Measurements from ENCODE around the gene ALDH1A1. TPM values are rescaled to one million over a fixed set of nuclear protein-coding genes. Genes with fewer than 3 reads are reported as not detected.

ALDH1A1 gene
- total and polyA plus RNA-seq, 2 of the 8 experiments (the other 6 are each of a cell fraction or from before 2014, with no cell fraction given), result 0.50 to 0.82 TPM

DNA sequence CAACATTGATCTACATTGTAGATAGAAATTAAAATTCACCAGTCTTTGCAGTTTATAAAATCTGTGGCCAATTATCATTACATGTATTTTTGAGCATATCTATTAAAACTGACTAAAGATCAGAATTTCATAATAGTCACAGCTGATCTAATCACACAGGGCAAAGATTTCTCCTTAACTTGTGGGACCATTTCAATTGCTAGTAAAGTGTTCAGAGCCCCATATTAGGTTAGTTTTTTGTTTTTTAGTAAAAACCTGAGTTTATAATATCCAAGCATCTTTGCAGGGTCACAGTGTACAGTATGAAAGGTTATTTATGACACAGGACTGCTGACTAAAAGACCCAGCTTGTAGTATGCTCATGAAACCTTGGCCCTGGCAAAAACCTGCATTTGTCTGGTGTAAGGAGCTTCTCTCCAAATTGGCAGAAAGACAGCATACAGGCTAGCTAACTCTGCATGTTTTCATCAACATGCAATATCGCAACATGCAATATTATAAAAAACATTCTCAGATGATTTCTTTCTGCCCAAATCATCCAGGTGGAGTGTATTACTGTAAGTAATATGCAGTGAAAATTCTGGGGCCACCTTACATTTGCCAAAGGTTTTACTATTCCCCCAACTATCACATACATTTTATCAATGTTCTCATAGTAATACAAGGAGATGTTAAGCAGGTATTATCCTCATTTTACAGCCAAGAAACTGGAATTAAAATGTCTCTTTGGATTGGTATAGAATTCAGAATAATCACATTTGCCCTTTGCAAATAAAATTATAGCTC is 37.7 kb upstream of the ALDH1A1 start (continued):
- TF ChIP-seq, protein P1, sequence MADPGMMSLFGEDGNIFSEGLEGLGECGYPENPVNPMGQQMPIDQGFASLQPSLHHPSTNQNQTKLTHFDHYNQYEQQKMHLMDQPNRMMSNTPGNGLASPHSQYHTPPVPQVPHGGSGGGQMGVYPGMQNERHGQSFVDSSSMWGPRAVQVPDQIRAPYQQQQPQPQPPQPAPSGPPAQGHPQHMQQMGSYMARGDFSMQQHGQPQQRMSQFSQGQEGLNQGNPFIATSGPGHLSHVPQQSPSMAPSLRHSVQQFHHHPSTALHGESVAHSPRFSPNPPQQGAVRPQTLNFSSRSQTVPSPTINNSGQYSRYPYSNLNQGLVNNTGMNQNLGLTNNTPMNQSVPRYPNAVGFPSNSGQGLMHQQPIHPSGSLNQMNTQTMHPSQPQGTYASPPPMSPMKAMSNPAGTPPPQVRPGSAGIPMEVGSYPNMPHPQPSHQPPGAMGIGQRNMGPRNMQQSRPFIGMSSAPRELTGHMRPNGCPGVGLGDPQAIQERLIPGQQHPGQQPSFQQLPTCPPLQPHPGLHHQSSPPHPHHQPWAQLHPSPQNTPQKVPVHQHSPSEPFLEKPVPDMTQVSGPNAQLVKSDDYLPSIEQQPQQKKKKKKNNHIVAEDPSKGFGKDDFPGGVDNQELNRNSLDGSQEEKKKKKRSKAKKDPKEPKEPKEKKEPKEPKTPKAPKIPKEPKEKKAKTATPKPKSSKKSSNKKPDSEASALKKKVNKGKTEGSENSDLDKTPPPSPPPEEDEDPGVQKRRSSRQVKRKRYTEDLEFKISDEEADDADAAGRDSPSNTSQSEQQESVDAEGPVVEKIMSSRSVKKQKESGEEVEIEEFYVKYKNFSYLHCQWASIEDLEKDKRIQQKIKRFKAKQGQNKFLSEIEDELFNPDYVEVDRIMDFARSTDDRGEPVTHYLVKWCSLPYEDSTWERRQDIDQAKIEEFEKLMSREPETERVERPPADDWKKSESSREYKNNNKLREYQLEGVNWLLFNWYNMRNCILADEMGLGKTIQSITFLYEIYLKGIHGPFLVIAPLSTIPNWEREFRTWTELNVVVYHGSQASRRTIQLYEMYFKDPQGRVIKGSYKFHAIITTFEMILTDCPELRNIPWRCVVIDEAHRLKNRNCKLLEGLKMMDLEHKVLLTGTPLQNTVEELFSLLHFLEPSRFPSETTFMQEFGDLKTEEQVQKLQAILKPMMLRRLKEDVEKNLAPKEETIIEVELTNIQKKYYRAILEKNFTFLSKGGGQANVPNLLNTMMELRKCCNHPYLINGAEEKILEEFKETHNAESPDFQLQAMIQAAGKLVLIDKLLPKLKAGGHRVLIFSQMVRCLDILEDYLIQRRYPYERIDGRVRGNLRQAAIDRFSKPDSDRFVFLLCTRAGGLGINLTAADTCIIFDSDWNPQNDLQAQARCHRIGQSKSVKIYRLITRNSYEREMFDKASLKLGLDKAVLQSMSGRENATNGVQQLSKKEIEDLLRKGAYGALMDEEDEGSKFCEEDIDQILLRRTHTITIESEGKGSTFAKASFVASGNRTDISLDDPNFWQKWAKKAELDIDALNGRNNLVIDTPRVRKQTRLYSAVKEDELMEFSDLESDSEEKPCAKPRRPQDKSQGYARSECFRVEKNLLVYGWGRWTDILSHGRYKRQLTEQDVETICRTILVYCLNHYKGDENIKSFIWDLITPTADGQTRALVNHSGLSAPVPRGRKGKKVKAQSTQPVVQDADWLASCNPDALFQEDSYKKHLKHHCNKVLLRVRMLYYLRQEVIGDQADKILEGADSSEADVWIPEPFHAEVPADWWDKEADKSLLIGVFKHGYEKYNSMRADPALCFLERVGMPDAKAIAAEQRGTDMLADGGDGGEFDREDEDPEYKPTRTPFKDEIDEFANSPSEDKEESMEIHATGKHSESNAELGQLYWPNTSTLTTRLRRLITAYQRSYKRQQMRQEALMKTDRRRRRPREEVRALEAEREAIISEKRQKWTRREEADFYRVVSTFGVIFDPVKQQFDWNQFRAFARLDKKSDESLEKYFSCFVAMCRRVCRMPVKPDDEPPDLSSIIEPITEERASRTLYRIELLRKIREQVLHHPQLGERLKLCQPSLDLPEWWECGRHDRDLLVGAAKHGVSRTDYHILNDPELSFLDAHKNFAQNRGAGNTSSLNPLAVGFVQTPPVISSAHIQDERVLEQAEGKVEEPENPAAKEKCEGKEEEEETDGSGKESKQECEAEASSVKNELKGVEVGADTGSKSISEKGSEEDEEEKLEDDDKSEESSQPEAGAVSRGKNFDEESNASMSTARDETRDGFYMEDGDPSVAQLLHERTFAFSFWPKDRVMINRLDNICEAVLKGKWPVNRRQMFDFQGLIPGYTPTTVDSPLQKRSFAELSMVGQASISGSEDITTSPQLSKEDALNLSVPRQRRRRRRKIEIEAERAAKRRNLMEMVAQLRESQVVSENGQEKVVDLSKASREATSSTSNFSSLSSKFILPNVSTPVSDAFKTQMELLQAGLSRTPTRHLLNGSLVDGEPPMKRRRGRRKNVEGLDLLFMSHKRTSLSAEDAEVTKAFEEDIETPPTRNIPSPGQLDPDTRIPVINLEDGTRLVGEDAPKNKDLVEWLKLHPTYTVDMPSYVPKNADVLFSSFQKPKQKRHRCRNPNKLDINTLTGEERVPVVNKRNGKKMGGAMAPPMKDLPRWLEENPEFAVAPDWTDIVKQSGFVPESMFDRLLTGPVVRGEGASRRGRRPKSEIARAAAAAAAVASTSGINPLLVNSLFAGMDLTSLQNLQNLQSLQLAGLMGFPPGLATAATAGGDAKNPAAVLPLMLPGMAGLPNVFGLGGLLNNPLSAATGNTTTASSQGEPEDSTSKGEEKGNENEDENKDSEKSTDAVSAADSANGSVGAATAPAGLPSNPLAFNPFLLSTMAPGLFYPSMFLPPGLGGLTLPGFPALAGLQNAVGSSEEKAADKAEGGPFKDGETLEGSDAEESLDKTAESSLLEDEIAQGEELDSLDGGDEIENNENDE (IDR thresholded peaks at IDR 0.05; ENCODE audit: insufficient replicate concordance, low read length), result no peak
- no peak for TF ChIP-seq POU5F1 (IDR thresholded peaks at IDR 0.05; ENCODE audit: low read depth, low read length)
- no peak for TF ChIP-seq POLR2AphosphoS5 (IDR thresholded peaks at IDR 0.05; ENCODE audit: low read depth, low read length)
- TF ChIP-seq CHD2 (IDR thresholded peaks at IDR 0.05; ENCODE audit: low read length), result no peak
- TF ChIP-seq GTF2F1 (IDR thresholded peaks at IDR 0.05; ENCODE audit: borderline replicate concordance, low read depth, low read length), result no peak
- TF ChIP-seq RFX5 (IDR thresholded peaks at IDR 0.05; ENCODE audit: borderline replicate concordance, low read depth, low read length), result no peak
- TF ChIP-seq KDM4A (IDR thresholded peaks at IDR 0.05; ENCODE audit: low read depth, low read length, severe bottlenecking), result no peak
- TF ChIP-seq TEAD4 (IDR thresholded peaks at IDR 0.05; ENCODE audit: low read depth, low read length), result no peak
- no peak for TF ChIP-seq ZNF274 (IDR thresholded peaks at IDR 0.05; ENCODE audit: borderline replicate concordance, extremely low read depth, low read length)
- TF ChIP-seq TCF12 (IDR thresholded peaks at IDR 0.05; ENCODE audit: low read depth, low read length), result no peak
- no peak for TF ChIP-seq SAP30 (IDR thresholded peaks at IDR 0.05; ENCODE audit: insufficient read depth, insufficient replicate concordance, low read length)

All from H1 (cell line).